ENCODE data around the gene TIGD2.

Gene TIGD2

DNA sequence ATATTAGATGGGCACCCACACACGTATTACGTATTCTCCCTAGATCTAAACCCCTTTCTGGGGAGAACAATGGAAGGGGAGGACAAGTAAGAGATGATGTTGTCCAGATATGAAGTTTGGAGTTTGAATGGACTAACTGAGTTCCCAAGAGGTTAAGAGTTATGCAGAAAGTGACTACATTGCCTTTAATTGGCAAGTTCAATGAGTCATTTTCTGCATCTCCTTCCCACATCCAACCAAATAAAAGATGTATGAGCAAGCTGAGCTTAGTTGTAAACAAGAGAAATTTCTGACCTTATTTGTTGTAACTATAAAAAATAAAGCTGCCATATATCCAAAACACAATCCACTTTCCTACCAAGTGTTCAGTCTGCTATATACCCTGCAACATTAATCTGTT is 50.5 kb downstream of the TIGD2 start:
- DNase-seq (ENCODE audit: low read depth in 2 of 3, low spot score in 1 of 3), result no peak

DNA sequence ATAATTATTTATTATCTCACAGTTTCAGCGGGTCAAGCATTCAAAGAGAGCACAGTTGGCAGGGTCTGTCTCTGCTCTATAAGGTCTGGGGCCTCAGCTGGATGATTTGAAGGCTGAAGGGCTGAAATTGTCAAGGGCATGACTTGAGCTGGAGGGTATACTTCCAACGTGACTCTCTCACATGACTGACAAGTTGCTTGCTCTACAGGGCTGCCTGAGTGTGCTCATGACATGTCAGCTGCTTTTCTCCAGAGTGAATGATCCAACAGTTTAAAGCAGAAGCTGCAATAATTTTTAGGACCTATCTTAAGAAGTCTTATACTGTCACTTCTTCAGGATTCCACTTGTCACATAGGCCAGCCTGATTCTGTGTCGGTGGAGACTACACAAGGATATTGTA is 51.2 kb downstream of the TIGD2 start:
- no peak for DNase-seq (ENCODE audit: low read depth in 2 of 3, low spot score in 1 of 3)

DNA sequence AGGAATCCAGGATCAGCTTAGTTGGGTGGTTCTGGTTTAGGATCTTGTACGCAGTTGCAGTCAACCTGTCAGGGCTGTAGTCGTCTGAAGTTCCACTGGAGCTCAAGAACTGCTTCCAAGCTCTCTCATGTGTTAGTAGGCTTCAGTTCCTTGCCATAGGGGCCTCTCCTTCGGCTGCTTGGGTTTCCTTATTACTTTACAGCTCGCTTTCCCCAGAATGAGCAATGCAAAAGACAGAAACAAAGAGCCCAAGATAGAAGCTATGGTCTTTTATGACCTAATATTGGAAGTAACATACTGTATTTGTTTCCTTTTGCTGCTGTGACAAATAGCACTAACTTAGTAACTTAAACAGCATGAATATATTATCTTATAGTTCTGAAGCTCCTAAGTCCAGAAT is 51.7 kb downstream of the TIGD2 start:
- no peak for DNase-seq (ENCODE audit: low read depth in 2 of 3, low spot score in 1 of 3)

DNA sequence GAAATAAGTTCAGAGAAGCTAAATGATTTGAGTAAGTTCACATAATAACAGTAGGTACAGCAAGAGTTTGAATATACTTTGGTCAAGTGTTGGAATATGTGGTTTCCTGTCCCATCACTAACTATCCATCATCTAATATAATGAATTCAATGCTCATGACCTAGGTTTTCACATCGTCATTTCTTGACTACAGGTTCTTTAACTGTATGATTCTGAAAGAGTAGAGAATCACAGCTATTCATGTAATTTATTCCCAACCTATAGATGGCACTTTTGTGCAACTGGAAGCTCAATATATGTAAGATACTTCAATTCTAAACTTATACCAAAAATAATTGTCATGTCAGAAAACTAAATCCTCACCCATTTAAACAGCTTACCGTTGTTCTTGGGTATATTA is 53.1 kb downstream of the TIGD2 start:
- no peak for DNase-seq (ENCODE audit: low read depth in 2 of 3, low spot score in 1 of 3)
